Dermis blood vessel endothelial cell (primary cell): ENCODE measurements around the gene MFSD12. TPM values are rescaled to one million over a fixed set of nuclear protein-coding genes. Genes with fewer than 3 reads are reported as not detected.

Experiments
- DNase-seq: peaks from one replicate; pipeline ENCODE4 v3.0.0; 2010
- total RNA-seq: library from RNA; depleted of rRNA; stranded (reverse); fragments of >200 nt; gene quantifications from 2 replicates; pipeline ENCODE4 v1.2.3, GENCODE V29; 2014

The MFSD12 gene
- total RNA-seq = 90.3 and 121 TPM in 2 replicates

GRCh38 chr19:3557461-3558248 is at the start of gene MFSD12:
Gene MFSD12, minus strand, starts transcription at chr19:3557586. Its CDS starts 183 bp downstream, at chr19:3557403.
- peak; percentile 95 for DNase-seq

- DNase-seq = peak; percentile 52
Measured at GRCh38 chr19:3606690-3607289, 49.4 kb upstream of the MFSD12 start, which contains the start of gene TBXA2R. Gene TBXA2R, minus strand, starts transcription at chr19:3606875. Its CDS starts 6,241 bp downstream, at chr19:3600634.

GRCh38 chr19:3606174-3606689 is 48.8 kb upstream of the MFSD12 start:
- DNase-seq = no peak

- DNase-seq = no peak
Measured at GRCh38 chr19:3605770-3606169, 48.4 kb upstream of the MFSD12 start.

GRCh38 chr19:3605361-3605760 is 48.0 kb upstream of the MFSD12 start:
- DNase-seq = no peak

- DNase-seq = no peak
Measured at GRCh38 chr19:3604987-3605343, 47.6 kb upstream of the MFSD12 start.

- no peak for DNase-seq
Measured at GRCh38 chr19:3604227-3604986, 47.0 kb upstream of the MFSD12 start.

- no peak for DNase-seq
Measured at GRCh38 chr19:3603121-3603811, 45.9 kb upstream of the MFSD12 start.

- DNase-seq = no peak
Measured at GRCh38 chr19:3601021-3601420, 43.6 kb upstream of the MFSD12 start.

GRCh38 chr19:3599776-3600187 is 42.4 kb upstream of the MFSD12 start:
- DNase-seq = peak; percentile 33

GRCh38 chr19:3595521-3596061 is 38.2 kb upstream of the MFSD12 start:
- no peak for DNase-seq

GRCh38 chr19:3593156-3593555 is 35.8 kb upstream of the MFSD12 start:
- DNase-seq = no peak

GRCh38 chr19:3591876-3592613 is 34.7 kb upstream of the MFSD12 start:
- no peak for DNase-seq

GRCh38 chr19:3590991-3591659 is 33.7 kb upstream of the MFSD12 start:
- DNase-seq = no peak

- DNase-seq = no peak
Measured at GRCh38 chr19:3589949-3590348, 32.6 kb upstream of the MFSD12 start.

GRCh38 chr19:3589439-3589838 is 32.1 kb upstream of the MFSD12 start:
- no peak for DNase-seq

- DNase-seq = no peak
Measured at GRCh38 chr19:3586707-3587346, 29.4 kb upstream of the MFSD12 start.

- no peak for DNase-seq
Measured at GRCh38 chr19:3586127-3586626, 28.8 kb upstream of the MFSD12 start.

GRCh38 chr19:3585301-3586126 is 28.1 kb upstream of the MFSD12 start, which contains the start of gene GIPC3:
Gene GIPC3, plus strand, starts transcription at chr19:3585478. Its CDS starts 120 bp downstream, at chr19:3585598.
- DNase-seq = no peak
